ENCODE measurements around the gene TENM4.

TENM4 gene

GRCh38 chr11:79253280-79253679, 187.6 kb downstream of the TENM4 start (continued):
- TF ChIP-seq ZNF324 (tag by site-specific recombination; IDR thresholded peaks at IDR 0.05) (no peak), ZNF561 (tag by site-specific recombination; IDR thresholded peaks at IDR 0.05; ENCODE audit: borderline replicate concordance) (no peak), ZNF792 (tag by site-specific recombination; IDR thresholded peaks at IDR 0.05) (no peak), ZNF48 (tag by site-specific recombination; IDR thresholded peaks at IDR 0.05) (no peak), ZNF629 (tag by site-specific recombination; IDR thresholded peaks at IDR 0.05) (no peak)
- TF ChIP-seq, protein P1, sequence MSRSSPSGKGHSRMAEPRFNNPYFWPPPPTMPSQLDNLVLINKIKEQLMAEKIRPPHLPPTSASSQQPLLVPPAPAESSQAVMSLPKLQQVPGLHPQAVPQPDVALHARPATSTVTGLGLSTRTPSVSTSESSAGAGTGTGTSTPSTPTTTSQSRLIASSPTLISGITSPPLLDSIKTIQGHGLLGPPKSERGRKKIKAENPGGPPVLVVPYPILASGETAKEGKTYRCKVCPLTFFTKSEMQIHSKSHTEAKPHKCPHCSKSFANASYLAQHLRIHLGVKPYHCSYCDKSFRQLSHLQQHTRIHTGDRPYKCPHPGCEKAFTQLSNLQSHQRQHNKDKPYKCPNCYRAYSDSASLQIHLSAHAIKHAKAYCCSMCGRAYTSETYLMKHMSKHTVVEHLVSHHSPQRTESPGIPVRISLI (tag by site-specific recombination; IDR thresholded peaks at IDR 0.05), result no peak

DNA sequence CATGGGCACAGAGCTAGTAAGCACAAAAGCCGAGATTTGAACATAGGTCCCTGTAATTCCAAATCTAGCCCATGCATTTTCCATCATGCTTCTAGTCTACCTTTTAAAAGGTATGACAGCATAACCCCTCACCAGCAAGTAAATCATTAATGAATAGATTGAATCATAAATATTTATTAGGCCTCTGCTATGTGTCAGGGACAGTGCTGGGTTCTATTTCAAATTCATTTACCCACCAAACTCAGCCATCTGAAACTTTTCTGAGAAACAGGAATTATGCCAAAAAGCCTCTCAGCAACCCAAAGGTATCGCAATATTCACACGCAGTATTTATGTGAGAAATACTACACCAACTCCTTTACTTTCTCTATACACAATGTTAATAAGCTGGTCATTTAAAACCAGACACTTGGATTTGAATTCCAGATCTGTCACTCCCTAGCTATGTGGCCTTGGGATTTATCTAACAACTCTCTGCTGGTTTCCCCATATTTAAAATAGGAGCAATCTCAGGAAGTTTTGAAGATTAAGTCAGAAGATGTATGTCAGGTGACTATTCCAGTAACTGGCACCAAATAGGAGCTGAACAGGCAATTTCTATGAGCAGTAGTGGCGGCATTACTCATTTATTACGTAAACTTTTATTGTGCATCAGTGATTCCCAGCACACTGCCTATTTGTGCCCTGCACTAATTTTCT, 191.4 kb downstream of the TENM4 start:
- TF ChIP-seq ZNF561 (tag by site-specific recombination; IDR thresholded peaks at IDR 0.05; ENCODE audit: borderline replicate concordance) (no peak), ZNF670 (tag by site-specific recombination; IDR thresholded peaks at IDR 0.05; ENCODE audit: low read depth) (no peak), ZNF624 (tag by site-specific recombination; IDR thresholded peaks at IDR 0.05) (no peak), ZNF146 (tag by site-specific recombination; IDR thresholded peaks at IDR 0.05) (no peak), ZNF792 (tag by site-specific recombination; IDR thresholded peaks at IDR 0.05) (no peak), ZBTB1 (tag by site-specific recombination; IDR thresholded peaks at IDR 0.05) (no peak), YY1 (tag by site-specific recombination; IDR thresholded peaks at IDR 0.05) (no peak), ZBTB21 (tag by site-specific recombination; IDR thresholded peaks at IDR 0.05) (no peak), ZNF488 (tag by site-specific recombination; IDR thresholded peaks at IDR 0.05) (no peak), ZNF26 (tag by site-specific recombination; IDR thresholded peaks at IDR 0.05) (no peak)
- ChIA-PET CTCF (no interaction called here), POLR2A (no interaction called here)
- Histone ChIP-seq H3K27ac (ENCODE audit: extremely low read depth, low read depth, low read length) (no peak overlapping the region), H3K9me3 (ENCODE audit: control insufficient read depth, insufficient read depth, low read depth, low read length) (no peaks in the 10 kb centered on the region), H3K4me3 (ENCODE audit: low read depth, low read length) (no peak overlapping the region), H3K4me1 (ENCODE audit: control insufficient read depth, insufficient read depth, low read length) (no peaks in the 10 kb centered on the region), H3K36me3 (ENCODE audit: control insufficient read depth in 2 of 2, insufficient read depth in 1 of 2, low read length in 2 of 2) (no peaks in the 10 kb centered on the region)

DNA sequence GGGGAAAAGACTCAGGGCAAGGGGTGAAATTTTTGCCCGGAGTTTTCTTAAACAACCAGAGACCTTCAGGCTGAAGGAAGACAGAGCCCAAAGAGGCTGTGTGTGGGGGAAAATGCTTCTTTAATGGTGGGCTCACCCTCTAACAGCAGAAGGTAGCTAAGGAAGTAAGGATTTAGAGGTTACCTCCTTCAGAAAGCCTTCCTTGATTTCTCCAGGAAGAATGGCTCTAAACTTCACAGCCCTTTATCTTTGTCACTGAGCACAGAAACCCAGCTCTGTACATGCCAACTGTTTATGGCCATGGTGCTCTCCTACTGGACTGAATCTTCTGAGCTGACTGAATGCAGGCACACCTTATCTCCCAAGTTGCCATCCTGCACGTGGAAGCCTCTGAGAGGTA, 196.0 kb downstream of the TENM4 start:
- Histone ChIP-seq H3K36me3 (ENCODE audit: control insufficient read depth in 2 of 2, insufficient read depth in 1 of 2, low read length in 2 of 2) (no peaks in the 10 kb centered on the region), H3K4me3 (ENCODE audit: low read depth, low read length) (no peak overlapping the region), H3K4me1 (ENCODE audit: control insufficient read depth, insufficient read depth, low read length) (no peaks in the 10 kb centered on the region), H3K9me3 (ENCODE audit: control insufficient read depth, insufficient read depth, low read depth, low read length) (no peaks in the 10 kb centered on the region), H3K27ac (ENCODE audit: extremely low read depth, low read depth, low read length) (no peak overlapping the region)
- CTCF ChIA-PET, result no interaction called here
- no peak for TF ChIP-seq ZBTB17 (tag by site-specific recombination; IDR thresholded peaks at IDR 0.05)
- POLR2A ChIA-PET, result no interaction called here

DNA sequence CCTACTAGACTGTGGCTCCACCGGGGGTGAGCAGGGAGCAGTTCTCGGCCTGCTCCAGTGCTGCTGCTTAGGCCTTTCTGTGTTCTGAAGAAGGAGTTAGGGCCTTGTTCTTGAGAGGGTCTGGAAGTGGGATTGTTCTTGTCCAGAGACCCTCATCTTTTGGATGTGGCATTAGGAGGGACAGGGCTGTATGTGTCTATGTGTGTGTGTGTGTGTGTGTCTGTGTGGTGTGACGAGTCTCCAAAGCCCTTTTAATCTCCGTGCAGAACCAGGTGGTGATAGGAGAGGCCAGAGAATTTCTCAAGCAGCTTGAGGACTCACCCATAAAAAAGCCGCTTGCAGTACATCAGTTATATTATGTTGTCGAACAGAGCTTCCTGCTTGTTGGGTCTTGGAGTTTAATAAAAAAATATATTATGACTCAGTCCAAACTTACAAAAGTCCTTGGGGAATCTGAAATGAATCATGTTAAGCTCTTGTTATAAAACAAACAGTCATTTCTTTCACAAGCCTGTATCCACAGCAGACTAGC, 196.5 kb downstream of the TENM4 start:
- Histone ChIP-seq H3K36me3 (ENCODE audit: control insufficient read depth in 2 of 2, insufficient read depth in 1 of 2, low read length in 2 of 2) (no peaks in the 10 kb centered on the region), H3K9me3 (ENCODE audit: control insufficient read depth, insufficient read depth, low read depth, low read length) (no peaks in the 10 kb centered on the region), H3K4me1 (ENCODE audit: control insufficient read depth, insufficient read depth, low read length) (no peaks in the 10 kb centered on the region), H3K27ac (ENCODE audit: extremely low read depth, low read depth, low read length) (no peak overlapping the region), H3K4me3 (ENCODE audit: low read depth, low read length) (no peak overlapping the region)
- CTCF ChIA-PET, result no interaction called here
- POLR2A ChIA-PET, result no interaction called here
- TF ChIP-seq, protein P2, sequence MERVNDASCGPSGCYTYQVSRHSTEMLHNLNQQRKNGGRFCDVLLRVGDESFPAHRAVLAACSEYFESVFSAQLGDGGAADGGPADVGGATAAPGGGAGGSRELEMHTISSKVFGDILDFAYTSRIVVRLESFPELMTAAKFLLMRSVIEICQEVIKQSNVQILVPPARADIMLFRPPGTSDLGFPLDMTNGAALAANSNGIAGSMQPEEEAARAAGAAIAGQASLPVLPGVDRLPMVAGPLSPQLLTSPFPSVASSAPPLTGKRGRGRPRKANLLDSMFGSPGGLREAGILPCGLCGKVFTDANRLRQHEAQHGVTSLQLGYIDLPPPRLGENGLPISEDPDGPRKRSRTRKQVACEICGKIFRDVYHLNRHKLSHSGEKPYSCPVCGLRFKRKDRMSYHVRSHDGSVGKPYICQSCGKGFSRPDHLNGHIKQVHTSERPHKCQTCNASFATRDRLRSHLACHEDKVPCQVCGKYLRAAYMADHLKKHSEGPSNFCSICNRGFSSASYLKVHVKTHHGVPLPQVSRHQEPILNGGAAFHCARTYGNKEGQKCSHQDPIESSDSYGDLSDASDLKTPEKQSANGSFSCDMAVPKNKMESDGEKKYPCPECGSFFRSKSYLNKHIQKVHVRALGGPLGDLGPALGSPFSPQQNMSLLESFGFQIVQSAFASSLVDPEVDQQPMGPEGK (tag by site-specific recombination; IDR thresholded peaks at IDR 0.05), result no peak
- TF ChIP-seq ZNF311 (tag by site-specific recombination; IDR thresholded peaks at IDR 0.05; ENCODE audit: borderline replicate concordance), result no peak
